Measurements from ENCODE around the gene RPL21.

- TF ChIP-seq POLR2A (IDR thresholded peaks at IDR 0.05) (no peak), POLR2AphosphoS5 (IDR thresholded peaks at IDR 0.05; ENCODE audit: insufficient read depth in 1 of 2, low read depth in 1 of 2) (no peak), CTCF (IDR thresholded peaks at IDR 0.05) (no peak)
These were observed 17.4 kb upstream of the RPL21 start for GRCh38 chr13:27233964-27234363.
